SK-N-MC (cell line): ENCODE results near the gene CPAMD8.

Source experiments
- EZH2 ChIP-seq: fragments of 200-600 bp; sonication (generic); IDR thresholded peaks from one replicate; pipeline ENCODE4 v1.6.1; 2017; ENCODE audit warnings: antibody characterized with exemption
- POLR2AphosphoS5 ChIP-seq: IDR thresholded peaks from 2 replicates; pipeline ENCODE4 v1.6.1; 2012; ENCODE audit warnings: mild to moderate bottlenecking, low read depth, low read length, borderline replicate concordance

DNA sequence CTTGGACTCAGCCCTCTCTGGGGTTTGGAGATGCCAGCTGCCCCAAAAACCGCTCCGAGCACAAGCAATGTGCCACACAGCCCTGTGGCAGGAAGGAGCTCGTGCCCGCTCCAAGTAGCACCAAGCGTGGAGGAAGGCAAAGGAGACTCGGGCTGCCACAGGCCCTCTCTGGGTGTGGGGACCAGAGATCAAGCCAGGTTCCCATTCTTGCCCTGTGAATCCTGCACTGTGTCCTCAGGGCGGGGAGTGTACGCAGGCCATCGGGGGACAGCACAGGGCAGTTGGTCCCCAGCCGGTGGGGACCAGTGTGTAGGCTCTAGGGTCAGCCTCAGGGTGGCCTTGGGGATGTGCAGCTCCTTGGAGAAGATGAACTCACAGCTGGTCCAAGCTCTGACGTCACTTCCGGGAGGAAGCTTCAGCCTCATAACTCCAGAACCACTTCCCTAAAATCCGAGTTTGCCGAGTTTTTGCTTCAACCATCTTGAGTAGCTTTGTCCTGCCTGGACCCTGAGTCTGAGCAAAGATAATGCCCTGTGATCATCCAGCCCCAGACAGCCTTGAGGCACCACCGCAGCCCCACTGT is 9.3 kb upstream of the CPAMD8 start:
- no peak for TF ChIP-seq POLR2AphosphoS5
- no peak for TF ChIP-seq EZH2
